GM12875 (cell line): ENCODE measurements around the gene MYOG.
A peak's percentile ranks its signal among the peaks of the same experiment; 100 is the strongest.

Source experiments
- H3K4me3 ChIP-seq: one replicate; pipeline ENCODE4 v1.5.1; 2011; ENCODE audit warnings: low read depth, low read length, control low read depth
- CTCF ChIP-seq: IDR thresholded peaks from 2 replicates; pipeline ENCODE4 v1.5.1; 2011; ENCODE audit warnings: low read depth, mild to moderate bottlenecking, control low read depth, inconsistent platforms, low read length, moderate library complexity, borderline replicate concordance; ENCODE audit not compliant: insufficient read depth

The MYOG gene

GRCh38 chr1:203038891-203039608, 46.8 kb downstream of the MYOG start:
- TF ChIP-seq CTCF = peak; percentile 90
- no peak overlapping the region for H3K4me3 ChIP-seq

- no peak for TF ChIP-seq CTCF
- no peak overlapping the region for H3K4me3 ChIP-seq
Observed at GRCh38 chr1:203038217-203038741, 47.5 kb downstream of the MYOG start.

GRCh38 chr1:203037509-203038190, 48.2 kb downstream of the MYOG start:
- no peak overlapping the region for H3K4me3 ChIP-seq
- TF ChIP-seq CTCF = no peak

- H3K4me3 ChIP-seq = no peak overlapping the region
- no peak for TF ChIP-seq CTCF
Observed at GRCh38 chr1:203036537-203036936, 49.3 kb downstream of the MYOG start.

GRCh38 chr1:203036135-203036534, 49.7 kb downstream of the MYOG start:
- TF ChIP-seq CTCF = no peak

GRCh38 chr1:203035111-203036000, 50.5 kb downstream of the MYOG start:
- no peak for TF ChIP-seq CTCF
- no peak overlapping the region for H3K4me3 ChIP-seq

More at GRCh38 chr1:203036135-203036534, 49.7 kb downstream of the MYOG start:
- no peak overlapping the region for H3K4me3 ChIP-seq
